H9 (cell line): ENCODE results near the gene LYPD4. TPM values are rescaled to one million over a fixed set of nuclear protein-coding genes. Genes with fewer than 3 reads are reported as not detected.
A peak's percentile ranks its signal among the peaks of the same experiment; 100 is the strongest.

Source experiments
- DNase-seq: peaks from one replicate; pipeline ENCODE4 v3.0.0-alpha.2; 2017
- H2AFZ ChIP-seq: one replicate; pipeline ENCODE4 v1.6.1; 2013; ENCODE audit warnings: mild to moderate bottlenecking, low read length, control low read depth, moderate library complexity
- H2AK5ac ChIP-seq: 2 replicates; pipeline ENCODE4 v1.6.1; 2013; ENCODE audit warnings: low read length, control low read depth, mixed read lengths; ENCODE audit not compliant: insufficient read length
- H2BK120ac ChIP-seq: one replicate; pipeline ENCODE4 v1.6.1; 2013; ENCODE audit warnings: low read depth, mild to moderate bottlenecking, low read length, control low read depth, inconsistent platforms; ENCODE audit not compliant: poor library complexity, severe bottlenecking
- H2BK12ac ChIP-seq: 2 replicates; pipeline ENCODE4 v1.6.1; 2013; ENCODE audit warnings: low read length, control low read depth, mixed read lengths, low read depth; ENCODE audit not compliant: insufficient read length
- H2BK15ac ChIP-seq: 2 replicates; pipeline ENCODE4 v1.6.1; 2013; ENCODE audit warnings: low read depth, low read length, control low read depth
- H2BK20ac ChIP-seq: one replicate; pipeline ENCODE4 v1.6.1; 2013; ENCODE audit warnings: low read depth, mild to moderate bottlenecking, low read length, control low read depth, inconsistent platforms; ENCODE audit not compliant: poor library complexity, severe bottlenecking
- H2BK5ac ChIP-seq: 2 replicates; pipeline ENCODE4 v1.6.1; 2013; ENCODE audit warnings: low read length, control low read depth, mixed read lengths; ENCODE audit not compliant: insufficient read length
- H3K14ac ChIP-seq: 2 replicates; pipeline ENCODE4 v1.6.1; 2013; ENCODE audit warnings: low read length, control low read depth; ENCODE audit not compliant: insufficient read depth
- H3K18ac ChIP-seq: 2 replicates; pipeline ENCODE4 v1.6.1; 2013; ENCODE audit warnings: low read depth, mild to moderate bottlenecking, mixed read lengths, low read length, control low read depth; ENCODE audit not compliant: insufficient read length
- H3K23ac ChIP-seq: 2 replicates; pipeline ENCODE4 v1.6.1; 2013; ENCODE audit warnings: low read length, control low read depth, mixed read lengths, low read depth; ENCODE audit not compliant: insufficient read length
- H3K23me2 ChIP-seq: 2 replicates; pipeline ENCODE4 v1.6.1; 2013; ENCODE audit warnings: low read depth, mild to moderate bottlenecking, mixed read lengths, low read length, control low read depth; ENCODE audit not compliant: insufficient read length, poor library complexity, severe bottlenecking
- H3K27ac ChIP-seq: 2 replicates; pipeline ENCODE4 v1.5.1; 2013; ENCODE audit warnings: low read length, control low read depth, mixed read lengths, low read depth; ENCODE audit not compliant: insufficient read length
- H3K27me3 ChIP-seq: 2 replicates; pipeline ENCODE4 v1.6.1; 2013; ENCODE audit warnings: low read length, control low read depth, inconsistent platforms; ENCODE audit not compliant: insufficient read depth
- H3K4ac ChIP-seq: 2 replicates; pipeline ENCODE4 v1.6.1; 2013; ENCODE audit warnings: low read depth, mild to moderate bottlenecking, control low read depth, inconsistent platforms, low read length, moderate library complexity
- H3K4me1 ChIP-seq: 2 replicates; pipeline ENCODE4 v1.6.1; 2013; ENCODE audit warnings: low read length, control low read depth, inconsistent platforms; ENCODE audit not compliant: insufficient read depth
- H3K4me2 ChIP-seq: 2 replicates; pipeline ENCODE4 v1.6.1; 2013; ENCODE audit warnings: low read length, control low read depth, mixed read lengths; ENCODE audit not compliant: insufficient read length, insufficient read depth
- H3K56ac ChIP-seq: 2 replicates; pipeline ENCODE4 v1.6.1; 2013; ENCODE audit warnings: low read depth, mild to moderate bottlenecking, mixed read lengths, low read length, control low read depth; ENCODE audit not compliant: insufficient read length
- H3K79me1 ChIP-seq: 2 replicates; pipeline ENCODE4 v1.6.1; 2013; ENCODE audit warnings: low read depth, mild to moderate bottlenecking, moderate library complexity, low read length, control low read depth, inconsistent platforms; ENCODE audit not compliant: insufficient read depth, poor library complexity, severe bottlenecking
- H3K79me2 ChIP-seq: 2 replicates; pipeline ENCODE4 v1.6.1; 2013; ENCODE audit warnings: low read length, control low read depth, inconsistent platforms; ENCODE audit not compliant: insufficient read depth
- H3K9ac ChIP-seq: 2 replicates; pipeline ENCODE4 v1.6.1; 2013; ENCODE audit warnings: low read length, control low read depth, mixed read lengths; ENCODE audit not compliant: insufficient read length; ENCODE audit errors: extremely low read depth
- H3K9me3 ChIP-seq: one replicate; pipeline ENCODE4 v1.6.1; 2013; ENCODE audit warnings: low read depth, low read length, inconsistent platforms; ENCODE audit not compliant: control insufficient read depth
- H3T11ph ChIP-seq: one replicate; pipeline ENCODE4 v1.6.1; 2013; ENCODE audit warnings: mild to moderate bottlenecking, low read length, control low read depth, inconsistent platforms
- H4K20me1 ChIP-seq: one replicate; pipeline ENCODE4 v1.6.1; 2013; ENCODE audit not compliant: control insufficient read depth, insufficient read length, insufficient read depth
- H4K5ac ChIP-seq: 2 replicates; pipeline ENCODE4 v1.6.1; 2013; ENCODE audit warnings: low read depth, mild to moderate bottlenecking, mixed read lengths, low read length, control low read depth; ENCODE audit not compliant: insufficient read length
- H4K8ac ChIP-seq: replicated peaks from 2 replicates; pipeline ENCODE4 v1.6.1; 2013; ENCODE audit warnings: low read length, control low read depth, mixed read lengths, low read depth; ENCODE audit not compliant: insufficient read length
- H4K91ac ChIP-seq: 2 replicates; pipeline ENCODE4 v1.6.1; 2013; ENCODE audit warnings: low read depth, mild to moderate bottlenecking, moderate library complexity, mixed read lengths, low read length, control low read depth; ENCODE audit not compliant: insufficient read length
- H3K27ac Mint-ChIP-seq, 3 experiments: 2 replicates in 2 of 3; 3 replicates in 1 of 3; pipeline ENCODE4 v1.8.0; 2020 to 2021; ENCODE audit warnings: mixed read lengths in 3 of 3, mild to moderate bottlenecking in 1 of 3, moderate library complexity in 1 of 3
- H3K27me3 Mint-ChIP-seq: 2 replicates; pipeline ENCODE4 v1.8.0; 2021; ENCODE audit warnings: low read depth, mild to moderate bottlenecking, moderate library complexity, mixed read lengths
- H3K36me3 Mint-ChIP-seq, 3 experiments: 2 replicates in 2 of 3; 3 replicates in 1 of 3; pipeline ENCODE4 v1.8.0; 2020 to 2021; ENCODE audit warnings: low read depth in 3 of 3, mixed read lengths in 3 of 3; ENCODE audit not compliant: insufficient read depth in 1 of 3
- H3K4me1 Mint-ChIP-seq, 2 experiments: 2 replicates each; pipeline ENCODE4 v1.8.0; 2020; ENCODE audit warnings: mixed read lengths in 2 of 2
- H3K4me3 Mint-ChIP-seq, 2 experiments: 2 replicates in 1 of 2; 3 replicates in 1 of 2; pipeline ENCODE4 v1.8.0; 2020 to 2021; ENCODE audit warnings: mild to moderate bottlenecking in 2 of 2, mixed read lengths in 2 of 2, moderate library complexity in 1 of 2
- H3K9me3 Mint-ChIP-seq, 2 experiments: 2 replicates in 1 of 2; 3 replicates in 1 of 2; pipeline ENCODE4 v1.8.0; 2020; ENCODE audit warnings: mild to moderate bottlenecking in 2 of 2, mixed read lengths in 2 of 2, moderate library complexity in 1 of 2
- WGBS: extraction: QIAGEN DNeasy Blood & Tissue Kit; methylation state at CpG from one replicate; pipeline ENCODE4 v1.1.7; 2013; ENCODE audit warnings: missing lambda C conversion rate, low lambda C conversion rate, mixed read lengths; ENCODE audit not compliant: insufficient read length; ENCODE audit errors: extremely low coverage; 5-methylcytosine and 5-hydroxymethylcytosine counted together
- total RNA-seq: library from RNA; stranded (reverse); gene quantifications from 2 replicates; pipeline ENCODE4 v1.2.1, GENCODE V29; 2021
- TF ChIP-seq, protein P1 (sequence below): fragments of 200-600 bp; sonication (generic); conservative IDR thresholded peaks from 3 replicates; pipeline ENCODE4 v1.8.0; 2021; ENCODE audit warnings: antibody characterized with exemption, mild to moderate bottlenecking

Gene LYPD4
- total RNA-seq, 1 experiment from 2014 or later: not detected

- Histone ChIP-seq H3K79me1 (peaks cover 22% of the 10 kb centered on the region), H2AK5ac (no peak overlapping the region), H3T11ph (no peak overlapping the region), H3K27me3 (no peaks in the 10 kb centered on the region), H3K79me2 (peaks cover 29% of the 10 kb centered on the region), H3K4me1 (no peaks in the 10 kb centered on the region; the same call in 1 of the 2 replicates), H4K8ac (no peak overlapping the region), H2BK12ac (no peak overlapping the region), H3K18ac (no peak overlapping the region), H3K4ac (no peak overlapping the region), H2BK20ac (no peak overlapping the region), H3K4me2 (no peak overlapping the region), H4K5ac (no peak overlapping the region), H3K56ac (no peak overlapping the region), H2BK15ac (no peak overlapping the region), H3K9me3 (no peaks in the 10 kb centered on the region), H4K20me1 (no peaks in the 10 kb centered on the region), H3K27ac (peak overlapping the region; percentile 6), H2AFZ (no peak overlapping the region), H4K91ac (no peak overlapping the region), H2BK120ac (no peak overlapping the region), H2BK5ac (no peak overlapping the region), H3K9ac (peak overlapping the region; percentile 28), H3K23ac (no peak overlapping the region), H3K14ac (no peak overlapping the region), H3K23me2 (peaks cover 9% of the 10 kb centered on the region)
- no peak for DNase-seq
- TF ChIP-seq, protein P1, sequence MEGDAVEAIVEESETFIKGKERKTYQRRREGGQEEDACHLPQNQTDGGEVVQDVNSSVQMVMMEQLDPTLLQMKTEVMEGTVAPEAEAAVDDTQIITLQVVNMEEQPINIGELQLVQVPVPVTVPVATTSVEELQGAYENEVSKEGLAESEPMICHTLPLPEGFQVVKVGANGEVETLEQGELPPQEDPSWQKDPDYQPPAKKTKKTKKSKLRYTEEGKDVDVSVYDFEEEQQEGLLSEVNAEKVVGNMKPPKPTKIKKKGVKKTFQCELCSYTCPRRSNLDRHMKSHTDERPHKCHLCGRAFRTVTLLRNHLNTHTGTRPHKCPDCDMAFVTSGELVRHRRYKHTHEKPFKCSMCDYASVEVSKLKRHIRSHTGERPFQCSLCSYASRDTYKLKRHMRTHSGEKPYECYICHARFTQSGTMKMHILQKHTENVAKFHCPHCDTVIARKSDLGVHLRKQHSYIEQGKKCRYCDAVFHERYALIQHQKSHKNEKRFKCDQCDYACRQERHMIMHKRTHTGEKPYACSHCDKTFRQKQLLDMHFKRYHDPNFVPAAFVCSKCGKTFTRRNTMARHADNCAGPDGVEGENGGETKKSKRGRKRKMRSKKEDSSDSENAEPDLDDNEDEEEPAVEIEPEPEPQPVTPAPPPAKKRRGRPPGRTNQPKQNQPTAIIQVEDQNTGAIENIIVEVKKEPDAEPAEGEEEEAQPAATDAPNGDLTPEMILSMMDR: no peak
- no peaks in the 10 kb centered on the region; a peak in 1 of 5 replicates for H3K9me3 Mint-ChIP-seq
- H3K27ac Mint-ChIP-seq: peak overlapping the region; percentile 66 to 93 (median 82); a peak in 5 of 7 replicates
- WGBS: no CpG with 5 or more reads among the region's 5 CpGs
- peak overlapping the region; percentile 34 to 40; a peak in 4 of 5 replicates for H3K4me3 Mint-ChIP-seq
- H3K4me1 Mint-ChIP-seq: peaks cover 35 to 51% of the 10 kb centered on the region in 2 experiments
- peaks cover 60 to 87% (median 76%) of the 10 kb centered on the region in 3 experiments for H3K36me3 Mint-ChIP-seq
- no peaks in the 10 kb centered on the region; the same call in 1 of the 2 replicates for H3K27me3 Mint-ChIP-seq
These were observed 19.9 kb upstream of the LYPD4 start for GRCh38 chr19:41864374-41864773.
